SIG-M5 treated with dmso at 0.1 percent for 504 hours (cell line): ENCODE results near the gene CAPN10.
"Not testable (repeated sequence)": the region's sequence is repeated elsewhere in the genome, so short reads cannot be mapped to it uniquely, and the experiment has no call there.

ENCODE experiments used
- DNase-seq: peaks from one replicate; lab custom pipeline; 2025; ENCODE audit not compliant: unreplicated experiment; lab: John Stamatoyannopoulos, UW

Gene CAPN10

GRCh38 chr2:240602266-240603050 lies 15.9 kb downstream of the CAPN10 start:
- no peak for DNase-seq

- no peak for DNase-seq
Observed at GRCh38 chr2:240603081-240603835, 16.7 kb downstream of the CAPN10 start.

GRCh38 chr2:240603846-240604245 lies 17.3 kb downstream of the CAPN10 start:
- no peak for DNase-seq

- peak; percentile 5 for DNase-seq
Observed at GRCh38 chr2:240604291-240604938, 17.9 kb downstream of the CAPN10 start.

- DNase-seq, result no peak
Observed at GRCh38 chr2:240604939-240605716, 18.6 kb downstream of the CAPN10 start.

GRCh38 chr2:240605867-240606743 lies 19.6 kb downstream of the CAPN10 start:
- DNase-seq, result no peak

GRCh38 chr2:240611601-240612210 lies 25.2 kb downstream of the CAPN10 start:
- peak; percentile 72 for DNase-seq

GRCh38 chr2:240613781-240614180 lies 27.2 kb downstream of the CAPN10 start:
- no peak for DNase-seq

GRCh38 chr2:240614391-240614790 lies 27.9 kb downstream of the CAPN10 start:
- DNase-seq, result no peak

GRCh38 chr2:240615396-240615795 lies 28.9 kb downstream of the CAPN10 start:
- no peak for DNase-seq

GRCh38 chr2:240615820-240616547 lies 29.4 kb downstream of the CAPN10 start:
- no peak for DNase-seq

- not testable (repeated sequence) for DNase-seq
Observed at GRCh38 chr2:240616860-240617666, 30.5 kb downstream of the CAPN10 start.

- DNase-seq, result no peak
Observed at GRCh38 chr2:240618776-240619175, 32.2 kb downstream of the CAPN10 start.

- no peak for DNase-seq
Observed at GRCh38 chr2:240619506-240620148, 33.1 kb downstream of the CAPN10 start.

- no peak for DNase-seq
Observed at GRCh38 chr2:240620149-240620731, 33.7 kb downstream of the CAPN10 start.

GRCh38 chr2:240620859-240621258 lies 34.3 kb downstream of the CAPN10 start:
- peak; percentile 38 for DNase-seq

GRCh38 chr2:240622060-240622411 lies 35.5 kb downstream of the CAPN10 start:
- DNase-seq, result no peak
